ENCODE results near the gene DDR2. TPM values are rescaled to one million over a fixed set of nuclear protein-coding genes. Genes with fewer than 3 reads are reported as not detected.
A peak's percentile ranks its signal among the peaks of the same experiment; 100 is the strongest.

The DDR2 gene
- total RNA-seq, 4 donors from 2014 or later: 165 to 241 (median 199) TPM

- Histone ChIP-seq H3K36me3 (peaks cover 0 to 5% of the 10 kb centered on the region in 2 donors), H3K27ac (no peak overlapping the region), H3K4me3 (no peak overlapping the region), H3K4me1 (peaks cover 0 to 20% (median 12%) of the 10 kb centered on the region in 3 donors), H3K27me3 (no peaks in the 10 kb centered on the region), H3K9me3 (no peaks in the 10 kb centered on the region)
- 100% methylated on average over 1 of the region's 2 CpGs for WGBS, 2 donors (ENCODE audit: low coverage in 1 of 2)
- ATAC-seq: no peak
- no peak for TF ChIP-seq POLR2AphosphoS5 (IDR thresholded peaks at IDR 0.05)
- TF ChIP-seq POLR2A (IDR thresholded peaks at IDR 0.05): no peak
- no peak for TF ChIP-seq CTCF (IDR thresholded peaks at IDR 0.05)
- no peak for TF ChIP-seq EP300 (IDR thresholded peaks at IDR 0.05)
Observed at GRCh38 chr1:162609306-162609705, 23.0 kb upstream of the DDR2 start.

- TF ChIP-seq CTCF (IDR thresholded peaks at IDR 0.05): no peak
- TF ChIP-seq POLR2AphosphoS5 (IDR thresholded peaks at IDR 0.05): peak; percentile 72
- no peaks in the 10 kb centered on the region for H3K27me3 ChIP-seq
- peaks cover 0 to 5% of the 10 kb centered on the region in 2 donors for H3K36me3 ChIP-seq
- no peak overlapping the region for H3K4me3 ChIP-seq
- peak; percentile 84 for ATAC-seq
- peaks cover 0 to 13% (median 0%) of the 10 kb centered on the region in 3 donors for H3K9me3 ChIP-seq
- WGBS, 2 donors (ENCODE audit: low coverage in 1 of 2): 32 to 34% methylated on average over 7 to 8 of the region's 8 CpGs
- peak overlapping the region; percentile 72 to 82 (median 77) for H3K27ac ChIP-seq
- H3K4me1 ChIP-seq: peaks cover 0 to 20% (median 12%) of the 10 kb centered on the region in 3 donors
Observed at GRCh38 chr1:162612606-162613400, 19.5 kb upstream of the DDR2 start.

GRCh38 chr1:162616848-162617247, 15.4 kb upstream of the DDR2 start:
- WGBS, 2 donors (ENCODE audit: low coverage in 1 of 2): 100% methylated on average over 1 of the region's 1 CpG; no CpG with 5 or more reads in 1 of the 2 donors
- TF ChIP-seq POLR2AphosphoS5 (IDR thresholded peaks at IDR 0.05): no peak
- TF ChIP-seq EP300 (IDR thresholded peaks at IDR 0.05): no peak
- no peak for TF ChIP-seq POLR2A (IDR thresholded peaks at IDR 0.05)
- no peak for TF ChIP-seq CTCF (IDR thresholded peaks at IDR 0.05)
- no peaks in the 10 kb centered on the region for H3K36me3 ChIP-seq
- H3K27me3 ChIP-seq: no peaks in the 10 kb centered on the region
- no peak overlapping the region for H3K27ac ChIP-seq
- H3K9me3 ChIP-seq: peaks cover 0 to 14% (median 0%) of the 10 kb centered on the region in 3 donors
- peaks cover 0 to 20% (median 12%) of the 10 kb centered on the region in 3 donors for H3K4me1 ChIP-seq
- ATAC-seq: no peak
- H3K4me3 ChIP-seq: no peak overlapping the region

GRCh38 chr1:162617513-162617912, 14.8 kb upstream of the DDR2 start:
- H3K4me3 ChIP-seq: no peak overlapping the region
- no peaks in the 10 kb centered on the region for H3K27me3 ChIP-seq
- TF ChIP-seq POLR2AphosphoS5 (IDR thresholded peaks at IDR 0.05): no peak
- no peak for TF ChIP-seq CTCF (IDR thresholded peaks at IDR 0.05)
- TF ChIP-seq EP300 (IDR thresholded peaks at IDR 0.05): no peak
- no peak for TF ChIP-seq POLR2A (IDR thresholded peaks at IDR 0.05)
- no peak for ATAC-seq
- H3K36me3 ChIP-seq: no peaks in the 10 kb centered on the region
- H3K27ac ChIP-seq: no peak overlapping the region
- peaks cover 0 to 16% (median 11%) of the 10 kb centered on the region in 3 donors for H3K4me1 ChIP-seq
- WGBS, 2 donors (ENCODE audit: low coverage in 1 of 2): 83 to 100% methylated on average over 1 of the region's 1 CpG
- peaks cover 0 to 14% (median 0%) of the 10 kb centered on the region in 3 donors for H3K9me3 ChIP-seq

GRCh38 chr1:162619076-162619475, 13.2 kb upstream of the DDR2 start:
- peaks cover 0 to under 1% (median 0%) of the 10 kb centered on the region in 3 donors for H3K4me1 ChIP-seq
- ATAC-seq: no peak
- H3K27me3 ChIP-seq: no peaks in the 10 kb centered on the region
- WGBS, 2 donors (ENCODE audit: low coverage in 1 of 2): 85 to 91% methylated on average over 3 of the region's 3 CpGs
- H3K4me3 ChIP-seq: no peak overlapping the region
- no peak for TF ChIP-seq POLR2A (IDR thresholded peaks at IDR 0.05)
- no peaks in the 10 kb centered on the region for H3K36me3 ChIP-seq
- H3K9me3 ChIP-seq: peaks cover 0 to 14% (median 0%) of the 10 kb centered on the region in 3 donors
- H3K27ac ChIP-seq: no peak overlapping the region
